Astrocyte of the spinal cord (primary cell): ENCODE measurements around the gene PSMB7.

Experiments
- DNase-seq: peaks from one replicate; pipeline ENCODE4 v3.0.0; 2011; ENCODE audit warnings: low read depth, low spot score
- H3K4me3 ChIP-seq: 2 replicates; pipeline ENCODE4 v1.5.1; 2011; ENCODE audit warnings: low read depth, mild to moderate bottlenecking, low read length, moderate library complexity
- in situ Hi-C: cut with HindIII; loops from 2 replicates; pipeline ENCODE4 v1.10.0; 2017; ENCODE audit warnings: low sequenced_read_pairs
- TF ChIP-seq, protein P1 (sequence below): IDR thresholded peaks from 2 replicates; pipeline ENCODE4 v1.5.1; 2012; ENCODE audit warnings: low read depth, mild to moderate bottlenecking, low read length, inconsistent platforms

The PSMB7 gene

DNA sequence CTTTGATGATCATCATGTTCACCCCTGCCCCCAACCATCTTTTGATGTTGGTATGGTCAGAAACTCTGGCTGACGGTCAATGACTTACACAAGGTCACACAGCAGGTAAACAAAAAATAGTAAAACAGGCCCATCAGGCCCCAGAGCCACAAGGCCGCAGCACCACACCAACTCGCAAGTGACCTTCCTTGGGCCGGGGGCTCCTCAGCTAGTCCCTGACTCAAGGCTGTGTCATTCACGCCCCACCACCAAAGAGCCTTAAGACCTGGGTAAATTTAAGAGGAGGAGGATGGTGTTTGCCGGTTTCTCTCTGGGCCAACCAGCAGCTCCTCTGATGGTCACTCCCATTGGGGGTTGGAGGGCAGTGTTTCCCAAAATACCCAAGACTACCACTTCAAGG is 55.8 kb downstream of the PSMB7 start:
- no peak for DNase-seq
- in situ Hi-C loops, result no loop called here
- TF ChIP-seq, protein P1, sequence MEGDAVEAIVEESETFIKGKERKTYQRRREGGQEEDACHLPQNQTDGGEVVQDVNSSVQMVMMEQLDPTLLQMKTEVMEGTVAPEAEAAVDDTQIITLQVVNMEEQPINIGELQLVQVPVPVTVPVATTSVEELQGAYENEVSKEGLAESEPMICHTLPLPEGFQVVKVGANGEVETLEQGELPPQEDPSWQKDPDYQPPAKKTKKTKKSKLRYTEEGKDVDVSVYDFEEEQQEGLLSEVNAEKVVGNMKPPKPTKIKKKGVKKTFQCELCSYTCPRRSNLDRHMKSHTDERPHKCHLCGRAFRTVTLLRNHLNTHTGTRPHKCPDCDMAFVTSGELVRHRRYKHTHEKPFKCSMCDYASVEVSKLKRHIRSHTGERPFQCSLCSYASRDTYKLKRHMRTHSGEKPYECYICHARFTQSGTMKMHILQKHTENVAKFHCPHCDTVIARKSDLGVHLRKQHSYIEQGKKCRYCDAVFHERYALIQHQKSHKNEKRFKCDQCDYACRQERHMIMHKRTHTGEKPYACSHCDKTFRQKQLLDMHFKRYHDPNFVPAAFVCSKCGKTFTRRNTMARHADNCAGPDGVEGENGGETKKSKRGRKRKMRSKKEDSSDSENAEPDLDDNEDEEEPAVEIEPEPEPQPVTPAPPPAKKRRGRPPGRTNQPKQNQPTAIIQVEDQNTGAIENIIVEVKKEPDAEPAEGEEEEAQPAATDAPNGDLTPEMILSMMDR, result no peak
- no peak overlapping the region for H3K4me3 ChIP-seq

DNA sequence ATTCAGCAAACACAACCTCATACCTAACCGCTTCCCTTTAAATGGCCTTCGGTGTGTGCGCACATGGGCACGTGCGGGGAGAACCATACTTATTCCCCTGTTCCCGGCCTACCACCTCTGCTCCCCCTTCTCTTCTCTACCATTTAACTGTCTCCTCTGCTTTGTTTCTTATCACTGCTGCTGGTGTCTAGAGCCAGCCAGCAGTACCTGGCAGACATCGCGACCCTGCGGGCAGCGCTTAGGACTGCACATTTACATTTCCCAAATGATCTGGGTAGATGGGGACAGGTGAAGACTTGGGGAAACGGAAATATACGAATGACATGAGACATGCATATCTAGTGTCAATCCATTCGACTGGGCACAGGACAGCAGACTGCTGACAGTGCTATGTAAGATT is 56.6 kb downstream of the PSMB7 start:
- in situ Hi-C loops, result no loop called here

DNA sequence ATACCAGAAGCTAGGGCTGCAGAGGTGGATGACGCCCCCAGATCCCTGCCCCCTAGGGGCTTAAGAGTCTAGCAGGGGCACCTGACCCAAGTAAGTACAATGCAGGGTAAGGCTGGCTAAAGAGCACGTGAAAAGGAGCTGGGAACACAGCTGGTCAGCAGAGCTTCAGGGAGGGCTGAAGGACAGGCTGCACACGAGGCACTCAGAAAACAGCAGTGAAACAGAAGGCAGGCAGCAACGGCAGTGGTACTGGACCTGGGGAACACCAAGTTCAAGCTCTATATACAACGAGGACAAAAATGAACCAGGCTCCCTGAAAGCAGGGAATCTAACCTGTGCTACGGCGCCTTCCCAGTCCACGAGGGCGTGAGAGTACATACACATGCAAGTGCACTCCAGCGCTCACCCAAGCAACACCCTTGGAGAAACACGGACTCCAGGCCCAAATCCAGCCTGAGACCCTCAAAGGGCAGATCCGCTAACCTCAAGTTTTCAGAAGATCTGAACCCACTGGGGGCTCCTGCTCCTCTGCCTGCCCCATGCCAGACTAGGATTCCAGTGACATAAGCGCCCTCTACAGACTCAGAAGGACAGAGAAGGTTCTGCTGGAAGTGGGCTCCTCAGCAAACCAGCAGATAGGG is 57.4 kb downstream of the PSMB7 start:
- in situ Hi-C loops, result no loop called here
- no peak overlapping the region for H3K4me3 ChIP-seq
- DNase-seq, result no peak
- TF ChIP-seq, protein P1, result peak; percentile 36

More for the DNA sequence above, 56.6 kb downstream of the PSMB7 start:
- no peak for DNase-seq
- TF ChIP-seq, protein P1, result no peak
- no peak overlapping the region for H3K4me3 ChIP-seq

DNA sequence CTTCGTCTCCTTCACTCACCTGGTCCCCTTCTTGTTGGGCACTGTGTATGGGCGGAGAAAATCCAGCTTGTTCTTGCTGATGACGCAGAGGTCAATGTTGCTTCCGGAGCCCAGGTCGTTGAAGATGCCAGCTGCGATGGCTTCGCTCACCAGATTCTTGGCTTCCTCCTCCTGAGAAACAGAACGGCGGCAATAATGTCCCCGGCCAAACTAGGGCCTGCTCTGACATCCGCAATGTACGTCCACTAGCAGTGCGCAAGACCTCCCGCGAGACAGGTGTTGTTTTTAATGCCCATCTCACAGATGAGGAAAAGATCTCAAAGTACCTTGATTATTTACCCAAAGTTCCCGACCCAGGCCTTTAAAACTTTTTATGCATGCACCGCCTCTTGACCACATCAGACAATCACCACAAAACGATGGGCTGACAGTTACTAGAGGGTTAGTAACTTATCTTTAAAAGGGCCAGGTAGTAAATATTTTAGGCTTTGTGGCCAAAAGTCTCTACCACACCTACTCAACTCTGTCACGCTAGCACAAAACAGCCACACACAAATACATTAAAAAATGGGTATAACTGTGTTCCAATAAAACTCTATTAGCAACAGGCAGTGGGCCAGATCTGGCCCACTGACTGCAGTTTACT is 58.4 kb downstream of the PSMB7 start:
- in situ Hi-C loops, result no loop called here
- TF ChIP-seq, protein P1, result no peak
- no peak overlapping the region for H3K4me3 ChIP-seq
- DNase-seq, result no peak

DNA sequence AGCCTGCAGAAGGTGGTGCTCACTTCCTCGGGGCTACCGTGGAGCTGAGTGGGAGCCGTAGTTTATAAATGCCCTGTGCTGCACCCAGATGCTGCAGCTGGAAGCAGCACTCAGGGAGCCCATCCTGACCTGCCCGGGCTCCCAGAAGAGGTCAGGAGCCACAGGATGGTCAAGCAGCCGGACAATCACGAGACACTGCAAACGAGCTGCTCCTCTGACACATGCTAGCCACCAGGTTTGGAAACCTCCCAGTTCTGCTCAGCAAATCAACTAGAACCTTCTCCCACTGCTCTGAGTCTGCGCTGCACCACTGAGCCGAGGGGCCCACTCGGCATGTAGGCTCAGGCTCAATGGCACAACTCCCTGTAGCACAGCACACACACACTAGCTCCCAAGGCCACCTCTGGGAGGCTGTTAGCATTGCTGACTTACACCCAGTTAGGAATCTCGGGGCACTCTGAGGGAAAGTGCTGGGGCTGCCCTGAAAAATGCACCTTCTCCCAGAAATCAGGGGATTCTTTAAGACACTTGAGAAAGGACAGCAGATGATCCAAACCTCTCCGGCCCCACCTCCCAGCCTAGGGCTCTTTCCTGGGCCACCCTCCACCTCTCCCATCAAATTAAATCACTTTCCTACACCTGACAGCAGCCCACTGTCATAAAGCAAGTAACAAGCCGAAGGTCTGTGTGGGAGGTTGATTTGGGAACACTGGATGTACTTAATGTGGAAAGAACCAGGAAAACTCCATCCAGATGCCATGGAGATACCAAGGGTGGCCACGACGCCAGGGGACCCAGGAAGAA is 59.1 kb downstream of the PSMB7 start:
- in situ Hi-C loops, result no loop called here
- no peak for DNase-seq
- no peak overlapping the region for H3K4me3 ChIP-seq
- TF ChIP-seq, protein P1, result no peak

DNA sequence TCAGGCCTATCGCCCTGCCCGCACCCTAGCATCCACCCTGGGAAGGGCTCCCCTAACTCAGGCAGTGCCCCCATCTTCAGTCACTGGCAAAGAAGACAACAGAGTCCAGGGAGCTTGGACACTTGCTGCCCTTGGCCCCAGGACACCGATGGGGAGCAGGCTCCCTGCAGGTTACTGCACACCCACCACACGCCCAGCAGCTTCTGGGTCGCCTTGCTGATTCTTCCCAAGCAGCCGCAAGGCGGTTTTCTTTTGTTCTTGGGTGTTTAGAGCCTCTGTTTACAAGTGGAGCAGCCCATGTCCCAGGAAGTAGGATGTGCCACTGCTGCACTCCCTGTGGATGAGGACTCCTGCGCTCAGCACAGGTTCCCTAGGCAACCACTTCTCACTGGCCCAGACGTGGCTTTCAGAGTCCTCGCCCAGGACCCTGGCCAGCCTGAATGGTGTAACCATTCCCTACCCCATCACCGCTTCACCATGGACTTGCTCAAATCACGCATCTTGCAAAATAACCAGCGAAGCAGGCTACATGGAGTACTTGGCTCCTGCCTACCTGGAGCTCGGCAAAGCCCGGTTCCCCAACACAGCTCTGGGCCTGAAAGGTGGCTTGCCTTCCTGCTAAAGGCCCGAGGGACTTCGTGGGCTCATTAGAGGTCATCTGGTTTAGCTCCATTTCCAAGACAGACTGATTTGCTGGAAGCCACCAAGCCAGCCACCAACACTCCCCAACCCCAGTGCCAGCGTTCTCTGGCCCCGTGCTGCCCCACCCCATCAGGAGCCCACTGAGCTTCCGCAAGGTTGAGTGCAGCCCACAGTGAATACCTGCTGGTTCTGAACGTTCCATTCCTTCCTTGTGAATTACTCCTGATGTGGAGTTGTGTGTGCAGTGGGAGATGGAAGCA is 60.0 kb downstream of the PSMB7 start:
- H3K4me3 ChIP-seq, result no peak overlapping the region
- TF ChIP-seq, protein P1, result no peak
- DNase-seq, result no peak
- in situ Hi-C loops, result no loop called here
